GM19452 (cell line): ENCODE data around the gene ZNF672.
"Not testable (repeated sequence)": the region's sequence is repeated elsewhere in the genome, so short reads cannot be mapped to it uniquely, and the experiment has no call there.

Experiments used
- ATAC-seq: cut with Tn5 transposase; IDR thresholded peaks from one replicate; pipeline ENCODE4 v1.9.1; 2021; ENCODE audit not compliant: unreplicated experiment

ZNF672 gene

GRCh38 chr1:248884632-248885295, 46.7 kb downstream of the ZNF672 start:
- ATAC-seq = no peak

DNA sequence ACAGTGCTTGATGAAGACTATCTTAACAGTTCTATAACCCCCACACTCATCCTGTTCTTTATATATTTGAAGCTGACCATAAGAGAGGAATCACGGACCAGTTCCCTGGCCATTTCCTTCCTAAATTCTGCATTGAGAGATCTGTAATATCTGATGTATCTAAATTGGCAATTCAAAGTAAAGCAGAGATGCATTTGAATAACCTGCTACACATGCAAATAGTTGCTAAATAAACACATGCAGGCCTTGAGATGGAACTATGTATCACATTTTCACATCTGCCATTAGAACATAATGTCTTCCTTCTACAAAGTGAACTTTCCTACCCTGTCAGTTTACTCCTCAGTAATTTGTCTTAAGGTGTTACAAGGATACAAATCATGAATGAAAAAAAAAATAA, 47.6 kb downstream of the ZNF672 start:
- ATAC-seq = no peak

DNA sequence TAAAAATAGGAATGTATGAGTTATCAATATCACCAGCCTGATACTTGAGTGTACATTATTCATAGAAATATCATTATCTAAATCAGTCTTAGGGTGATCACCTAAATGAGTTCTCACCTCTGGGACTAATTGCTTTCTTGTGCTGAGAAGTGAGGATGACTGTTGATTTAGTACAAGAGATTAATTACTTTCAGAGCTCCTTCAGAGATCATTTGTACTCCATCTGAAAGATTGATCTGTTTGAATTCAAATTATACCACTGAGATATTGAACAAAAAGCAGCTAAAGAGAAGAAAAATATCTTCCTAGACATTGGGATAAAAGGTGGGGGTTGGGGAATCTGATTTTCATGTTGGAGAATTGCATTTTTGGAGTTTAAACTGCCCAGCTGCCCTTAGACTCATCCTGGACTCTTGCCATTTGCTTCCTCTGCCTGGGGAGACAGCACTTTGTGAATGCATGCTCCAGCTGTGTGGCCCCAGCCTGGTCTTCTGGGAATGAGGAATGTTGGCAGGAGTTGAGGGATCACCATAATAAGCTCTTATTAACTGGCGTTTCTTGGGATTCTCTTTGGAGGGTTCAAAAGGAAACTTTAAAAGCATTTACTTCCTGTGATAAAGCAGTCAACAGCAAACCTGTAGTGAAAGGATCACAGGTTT, 48.3 kb downstream of the ZNF672 start:
- ATAC-seq = no peak

DNA sequence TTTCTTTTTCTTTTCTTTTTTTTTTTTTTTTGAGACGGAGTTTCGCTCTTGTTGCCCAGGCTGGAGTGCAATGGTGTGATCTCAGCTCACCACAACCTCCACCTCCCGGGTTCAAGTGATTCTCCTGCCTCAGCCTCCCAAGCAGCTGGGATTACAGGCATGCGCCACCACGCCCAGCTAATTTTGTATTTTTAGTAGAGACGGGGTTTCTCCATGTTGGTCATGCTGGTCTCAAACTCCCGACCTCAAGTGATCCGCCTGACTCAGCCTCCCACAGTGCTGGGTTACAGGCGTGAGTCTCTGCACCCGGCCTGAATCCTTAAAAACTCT, 51.9 kb downstream of the ZNF672 start:
- ATAC-seq = not testable (repeated sequence)

GRCh38 chr1:248890549-248891498, 52.8 kb downstream of the ZNF672 start:
- no peak for ATAC-seq

DNA sequence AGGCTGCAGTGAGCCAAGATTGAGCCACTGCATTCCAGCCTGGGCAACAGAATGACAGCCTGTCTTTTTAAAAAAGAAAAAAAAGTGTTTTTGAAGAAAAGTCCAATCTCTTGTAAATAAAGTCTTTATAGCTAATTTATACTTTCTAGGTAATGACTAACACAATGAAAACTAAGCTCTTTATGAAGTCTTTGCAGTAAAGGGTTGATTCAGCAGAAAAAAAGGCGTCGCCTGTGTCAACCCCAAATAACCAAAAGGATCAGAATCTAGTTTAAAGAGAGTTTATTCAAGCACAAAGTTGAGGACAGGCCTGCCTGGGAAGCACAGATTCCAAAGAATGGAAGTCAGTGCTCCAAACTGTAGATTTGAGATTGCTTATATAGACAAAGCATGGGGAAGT, 53.7 kb downstream of the ZNF672 start:
- ATAC-seq = no peak

- no peak for ATAC-seq
Measured at GRCh38 chr1:248892590-248892989, 54.6 kb downstream of the ZNF672 start.

GRCh38 chr1:248894837-248895236, 56.8 kb downstream of the ZNF672 start:
- no peak for ATAC-seq

- no peak for ATAC-seq
Measured at GRCh38 chr1:248897412-248898337, 59.7 kb downstream of the ZNF672 start.
